ENCODE results near the gene CACNB4. TPM values are rescaled to one million over a fixed set of nuclear protein-coding genes. Genes with fewer than 3 reads are reported as not detected.

CACNB4 gene
- total RNA-seq, 1 donor, result 4.8 TPM

GRCh38 chr2:151991010-151991409 is 107.8 kb downstream of the CACNB4 start:
- DNase-seq (ENCODE audit: low read depth), result no peak
- TF ChIP-seq CTCF (IDR thresholded peaks at IDR 0.05; ENCODE audit: insufficient read depth, low read length), result no peak
- H3K4me3 ChIP-seq (ENCODE audit: low read depth, low read length), result no peak overlapping the region

GRCh38 chr2:151989378-151989777 is 109.5 kb downstream of the CACNB4 start:
- DNase-seq (ENCODE audit: low read depth), result no peak
- no peak overlapping the region for H3K4me3 ChIP-seq (ENCODE audit: low read depth, low read length)
- no peak for TF ChIP-seq CTCF (IDR thresholded peaks at IDR 0.05; ENCODE audit: insufficient read depth, low read length)

GRCh38 chr2:151987484-151987883 is 111.4 kb downstream of the CACNB4 start:
- no peak for TF ChIP-seq CTCF (IDR thresholded peaks at IDR 0.05; ENCODE audit: insufficient read depth, low read length)

GRCh38 chr2:151984424-151985083 is 114.3 kb downstream of the CACNB4 start:
- H3K4me3 ChIP-seq (ENCODE audit: low read depth, low read length), result no peak overlapping the region
- TF ChIP-seq CTCF (IDR thresholded peaks at IDR 0.05; ENCODE audit: insufficient read depth, low read length), result no peak
- no peak for DNase-seq (ENCODE audit: low read depth)

More at GRCh38 chr2:151987484-151987883, 111.4 kb downstream of the CACNB4 start:
- no peak for DNase-seq (ENCODE audit: low read depth)
- H3K4me3 ChIP-seq (ENCODE audit: low read depth, low read length), result no peak overlapping the region

- no peak overlapping the region for H3K4me3 ChIP-seq (ENCODE audit: low read depth, low read length)
- TF ChIP-seq CTCF (IDR thresholded peaks at IDR 0.05; ENCODE audit: insufficient read depth, low read length), result no peak
- DNase-seq (ENCODE audit: low read depth), result no peak
Measured at GRCh38 chr2:151983221-151983620, 115.6 kb downstream of the CACNB4 start.

GRCh38 chr2:151981886-151982285 is 117.0 kb downstream of the CACNB4 start:
- DNase-seq (ENCODE audit: low read depth), result no peak
- H3K4me3 ChIP-seq (ENCODE audit: low read depth, low read length), result no peak overlapping the region
- TF ChIP-seq CTCF (IDR thresholded peaks at IDR 0.05; ENCODE audit: insufficient read depth, low read length), result no peak

- no peak for TF ChIP-seq CTCF (IDR thresholded peaks at IDR 0.05; ENCODE audit: insufficient read depth, low read length)
- DNase-seq (ENCODE audit: low read depth), result no peak
- H3K4me3 ChIP-seq (ENCODE audit: low read depth, low read length), result no peak overlapping the region
Measured at GRCh38 chr2:151979694-151980093, 119.2 kb downstream of the CACNB4 start.

All from fibroblast of the aortic adventitia (primary cell).